GM12864 (cell line): ENCODE results near the gene BCAR1.

ENCODE experiments used
- DNase-seq: peaks from one replicate; pipeline ENCODE4 v3.0.0-alpha.2; 2011; ENCODE audit warnings: low read depth
- H3K4me3 ChIP-seq: 2 replicates; pipeline ENCODE4 v1.5.1; 2011; ENCODE audit warnings: mild to moderate bottlenecking, low read depth, low read length, control low read depth
- TF ChIP-seq, protein P1 (sequence below): IDR thresholded peaks from 2 replicates; pipeline ENCODE4 v1.5.1; 2011; ENCODE audit warnings: low read depth, mild to moderate bottlenecking, moderate library complexity, low read length, control low read depth, inconsistent platforms; ENCODE audit errors: missing control alignments

BCAR1 gene

DNA sequence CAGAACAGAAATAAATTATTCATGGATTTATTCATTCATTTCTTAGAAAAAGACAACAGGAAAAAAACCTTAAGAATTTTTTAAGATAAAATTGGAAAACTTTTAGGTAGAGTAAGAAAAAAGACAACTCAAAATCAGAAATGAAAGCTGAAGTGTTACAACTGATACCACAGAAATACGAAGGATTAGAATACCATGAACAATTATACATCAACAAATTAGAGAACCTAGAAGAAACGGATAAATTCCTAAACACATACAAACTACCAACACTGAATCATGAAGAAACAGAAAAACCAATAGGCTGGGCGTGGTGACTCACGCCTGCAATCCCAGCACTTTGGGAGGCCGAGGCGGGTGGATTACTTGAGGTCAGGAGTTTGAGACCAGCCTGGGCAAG, 72.2 kb downstream of the BCAR1 start:
- DNase-seq: no peak
- no peak overlapping the region for H3K4me3 ChIP-seq
- TF ChIP-seq, protein P1, sequence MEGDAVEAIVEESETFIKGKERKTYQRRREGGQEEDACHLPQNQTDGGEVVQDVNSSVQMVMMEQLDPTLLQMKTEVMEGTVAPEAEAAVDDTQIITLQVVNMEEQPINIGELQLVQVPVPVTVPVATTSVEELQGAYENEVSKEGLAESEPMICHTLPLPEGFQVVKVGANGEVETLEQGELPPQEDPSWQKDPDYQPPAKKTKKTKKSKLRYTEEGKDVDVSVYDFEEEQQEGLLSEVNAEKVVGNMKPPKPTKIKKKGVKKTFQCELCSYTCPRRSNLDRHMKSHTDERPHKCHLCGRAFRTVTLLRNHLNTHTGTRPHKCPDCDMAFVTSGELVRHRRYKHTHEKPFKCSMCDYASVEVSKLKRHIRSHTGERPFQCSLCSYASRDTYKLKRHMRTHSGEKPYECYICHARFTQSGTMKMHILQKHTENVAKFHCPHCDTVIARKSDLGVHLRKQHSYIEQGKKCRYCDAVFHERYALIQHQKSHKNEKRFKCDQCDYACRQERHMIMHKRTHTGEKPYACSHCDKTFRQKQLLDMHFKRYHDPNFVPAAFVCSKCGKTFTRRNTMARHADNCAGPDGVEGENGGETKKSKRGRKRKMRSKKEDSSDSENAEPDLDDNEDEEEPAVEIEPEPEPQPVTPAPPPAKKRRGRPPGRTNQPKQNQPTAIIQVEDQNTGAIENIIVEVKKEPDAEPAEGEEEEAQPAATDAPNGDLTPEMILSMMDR: no peak
